Stimulated activated naive CD8-positive, alpha-beta T cell treated with anti-CD3 and anti-CD28 coated beads, Interleukin-15, Interleukin-2, amounts not matched to agents 100 U/mL and 50 U/mL, for 24 hours (primary cell): ENCODE data around the gene UFL1.

Source experiments
- ATAC-seq: fragments of 150-1000 bp; cut with Tn5 transposase; one replicate; pipeline ENCODE4 v1.10.0; 2021
- DNase-seq: peaks from one replicate; pipeline ENCODE4 v3.0.0; 2021

Gene UFL1

DNA sequence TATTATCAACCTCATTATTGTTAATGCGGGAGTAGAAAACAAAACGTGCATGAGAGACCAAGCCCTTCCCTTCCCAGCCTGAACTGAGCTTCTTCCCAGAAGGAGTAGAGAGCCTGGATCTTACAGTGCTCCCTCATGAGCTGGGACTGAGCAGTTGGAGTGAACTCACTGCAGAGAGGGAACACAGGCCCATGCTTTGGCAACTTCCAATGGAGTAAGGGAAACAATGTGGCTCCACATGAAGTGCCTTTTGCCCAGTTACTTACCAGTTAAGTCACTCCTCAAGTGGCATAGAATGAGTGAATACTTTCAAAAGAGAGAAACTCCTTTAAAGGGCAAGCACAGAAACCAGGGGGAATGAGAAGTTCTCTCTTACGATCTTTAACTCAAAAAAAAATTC, 53.8 kb downstream of the UFL1 start:
- DNase-seq (no peak), ATAC-seq (no peak)

DNA sequence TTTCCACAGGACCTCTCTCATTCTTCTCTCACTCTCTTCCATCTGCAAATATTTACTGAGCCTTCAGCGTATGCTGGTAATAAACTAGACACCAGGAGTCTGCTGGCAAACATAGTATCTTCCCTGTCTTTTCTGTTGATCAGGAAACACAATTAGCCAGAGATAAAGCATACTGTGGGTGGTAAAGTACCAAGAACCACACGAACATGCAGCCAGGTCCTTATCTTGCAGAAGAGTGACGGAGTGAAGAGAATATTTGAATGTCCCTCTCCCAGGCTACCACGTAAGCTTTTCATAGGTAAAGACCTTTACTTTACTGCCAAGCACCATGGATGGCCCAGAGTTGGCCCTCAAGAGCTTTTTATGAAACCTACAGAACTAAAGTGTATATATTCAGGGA, 54.6 kb downstream of the UFL1 start:
- DNase-seq (no peak), ATAC-seq (no peak)

GRCh38 chr6:96582021-96582420, 60.4 kb downstream of the UFL1 start:
- DNase-seq (no peak), ATAC-seq (no peak)

DNA sequence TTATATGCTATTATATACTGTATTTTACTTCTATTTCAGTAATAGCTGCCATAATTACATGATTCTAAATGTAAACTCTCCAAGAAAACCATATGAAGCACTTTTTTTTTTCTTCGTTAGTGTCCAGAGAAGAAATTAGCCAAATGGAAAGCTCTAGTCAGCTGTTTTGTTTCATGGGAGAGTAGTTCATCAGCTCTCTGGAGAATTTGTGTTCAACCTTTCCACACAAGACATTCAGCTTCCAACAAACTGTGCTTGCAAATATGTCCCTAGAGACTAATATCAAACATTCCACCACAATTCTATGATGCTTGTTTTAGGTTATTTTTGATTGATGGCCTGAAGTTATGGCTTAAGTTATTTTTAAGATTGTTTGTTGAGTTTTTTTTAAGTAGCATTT, 60.8 kb downstream of the UFL1 start:
- no peak for ATAC-seq
- DNase-seq, result no peak

GRCh38 chr6:96604420-96604819, 82.8 kb downstream of the UFL1 start:
- no peak for ATAC-seq
- DNase-seq, result no peak
